Small intestine (tissue), 7 donors: ENCODE results near the gene PPP1R1A. TPM values are rescaled to one million over a fixed set of nuclear protein-coding genes. Genes with fewer than 3 reads are reported as not detected.

Source experiments
- DNase-seq, 2 donors: peaks; one replicate each; pipeline versions ENCODE4 v3.0.0 to v3.0.0-alpha.2; 2013
- FAIRE-seq: peaks from 2 replicates; lab custom pipeline; 2012; peaks lifted over from hg19 to GRCh38; lab: Jason Lieb, UNC
- H3K27ac ChIP-seq, 3 donors: one replicate each; pipeline ENCODE4 v1.5.1; 2013; ENCODE audit warnings: low read length in 2 of 3, mild to moderate bottlenecking in 2 of 3, control low read depth in 1 of 3, inconsistent platforms in 1 of 3, low read depth in 1 of 3, moderate library complexity in 1 of 3
- H3K27me3 ChIP-seq, 3 donors: one replicate each; pipeline ENCODE4 v1.6.1; 2013; ENCODE audit warnings: low read length in 3 of 3, inconsistent platforms in 1 of 3; ENCODE audit not compliant: control insufficient read depth in 3 of 3, insufficient read depth in 3 of 3
- H3K36me3 ChIP-seq, 3 donors: one replicate each; pipeline ENCODE4 v1.6.1; 2013; ENCODE audit warnings: low read length in 3 of 3, inconsistent platforms in 1 of 3, low read depth in 1 of 3, mild to moderate bottlenecking in 1 of 3, moderate library complexity in 1 of 3; ENCODE audit not compliant: control insufficient read depth in 3 of 3, insufficient read depth in 2 of 3
- H3K4me1 ChIP-seq, 3 donors: one replicate each; pipeline ENCODE4 v1.6.1; 2013; ENCODE audit warnings: low read length in 2 of 3, inconsistent platforms in 1 of 3, low read depth in 1 of 3, mild to moderate bottlenecking in 1 of 3, moderate library complexity in 1 of 3; ENCODE audit not compliant: control insufficient read depth in 3 of 3, insufficient read depth in 2 of 3
- H3K4me3 ChIP-seq, 3 donors: one replicate each; pipeline ENCODE4 v1.5.1; 2013; ENCODE audit warnings: low read length in 3 of 3, control low read depth in 1 of 3, inconsistent platforms in 1 of 3, low read depth in 1 of 3, mild to moderate bottlenecking in 1 of 3, moderate library complexity in 1 of 3
- H3K9me3 ChIP-seq, 2 donors: one replicate each; pipeline ENCODE4 v1.6.1; 2013; ENCODE audit warnings: low read depth in 1 of 2, low read length in 1 of 2; ENCODE audit not compliant: control insufficient read depth in 2 of 2, insufficient read depth in 1 of 2
- WGBS, 3 donors: extraction: QIAGEN DNeasy Blood & Tissue Kit; methylation state at CpG; one replicate each; pipeline ENCODE4 v1.1.7; 2013; 5-methylcytosine and 5-hydroxymethylcytosine counted together
- polyA plus RNA-seq, 4 donors: library from polyadenylated mRNA; stranded (reverse) in 3 of 4; unstranded in 1 of 4; fragments of 200-250 nt in 3 of 4; fragments of 120-200 nt in 1 of 4; gene quantifications; one replicate each; pipeline versions ENCODE4 v1.2.1 to v1.2.3, GENCODE V29; 2013
- donor health status: healthy with polysubstance abuse.
- donor health status: control.
- donor health status: control.
- donor health status: Bipolar disorder and iron deficiency.
- donor health status: healthy.

PPP1R1A gene
- polyA plus RNA-seq, 4 donors, result 3.0 to 15.8 (median 6.0) TPM

- peak in 1 of 2 donors; percentile 36 for DNase-seq
- Histone ChIP-seq H3K4me1 (peaks cover 0 to 3% (median 0%) of the 10 kb centered on the region in 3 donors), H3K27ac (no peak overlapping the region), H3K9me3 (no peaks in the 10 kb centered on the region), H3K4me3 (no peak overlapping the region), H3K27me3 (no peaks in the 10 kb centered on the region), H3K36me3 (peaks cover 0 to 29% (median 0%) of the 10 kb centered on the region in 3 donors)
- 59 to 73% (median 71%) methylated on average over 7 of the region's 7 CpGs for WGBS, 3 donors
- FAIRE-seq, result no peak
These were observed 9.7 kb downstream of the PPP1R1A start for GRCh38 chr12:54578778-54579177.

- 59 to 67% (median 59%) methylated on average over 5 of the region's 5 CpGs for whole genome bisulfite sequencing, 3 donors
- Histone ChIP-seq H3K9me3 (no peaks in the 10 kb centered on the region), H3K4me3 (no peak overlapping the region), H3K4me1 (no peaks in the 10 kb centered on the region), H3K27ac (no peak overlapping the region), H3K36me3 (peaks cover 0 to 4% (median 0%) of the 10 kb centered on the region in 3 donors), H3K27me3 (no peaks in the 10 kb centered on the region)
- no peak for FAIRE-seq
- DNase-seq, result no peak
These were observed 15.6 kb downstream of the PPP1R1A start for GRCh38 chr12:54572881-54573280.

- DNase-seq, result no peak
- Histone ChIP-seq H3K27ac (no peak overlapping the region), H3K4me3 (no peak overlapping the region), H3K4me1 (no peaks in the 10 kb centered on the region), H3K9me3 (no peaks in the 10 kb centered on the region), H3K27me3 (peaks cover 0 to under 1% (median 0%) of the 10 kb centered on the region in 3 donors), H3K36me3 (peaks cover 0 to 2% (median 0%) of the 10 kb centered on the region in 3 donors)
- 72 to 81% (median 75%) methylated on average over 10 of the region's 10 CpGs for WGBS, 3 donors
- no peak for FAIRE-seq
These were observed 17.0 kb downstream of the PPP1R1A start for GRCh38 chr12:54571193-54572188.

GRCh38 chr12:54569995-54570528, 18.4 kb downstream of the PPP1R1A start:
- peaks cover 0 to 1% (median 0%) of the 10 kb centered on the region in 3 donors for H3K36me3 ChIP-seq
- H3K27ac ChIP-seq, result no peak overlapping the region
- H3K9me3 ChIP-seq, result no peaks in the 10 kb centered on the region
- FAIRE-seq, result no peak
- 90 to 94% (median 93%) methylated on average over 4 of the region's 4 CpGs for WGBS, 3 donors
- H3K4me3 ChIP-seq, result no peak overlapping the region
- peaks cover 0 to 11% (median 0%) of the 10 kb centered on the region in 3 donors for H3K27me3 ChIP-seq
- DNase-seq, result no peak
- no peaks in the 10 kb centered on the region for H3K4me1 ChIP-seq

- FAIRE-seq (no peak), DNase-seq (no peak)
- Histone ChIP-seq H3K4me1 (no peaks in the 10 kb centered on the region), H3K9me3 (no peaks in the 10 kb centered on the region), H3K27me3 (peaks cover 0 to 16% (median 0%) of the 10 kb centered on the region in 3 donors), H3K27ac (no peak overlapping the region), H3K4me3 (no peak overlapping the region), H3K36me3 (no peaks in the 10 kb centered on the region)
- 83 to 89% (median 86%) methylated on average over 14 of the region's 14 CpGs for WGBS, 3 donors
These were observed 19.4 kb downstream of the PPP1R1A start for GRCh38 chr12:54569072-54569471.

- H3K27ac ChIP-seq, result no peak overlapping the region
- H3K9me3 ChIP-seq, result no peaks in the 10 kb centered on the region
- WGBS, 3 donors, result 77 to 88% (median 85%) methylated on average over 5 of the region's 5 CpGs
- FAIRE-seq (no peak), DNase-seq (no peak)
- no peak overlapping the region for H3K4me3 ChIP-seq
- H3K4me1 ChIP-seq, result no peaks in the 10 kb centered on the region
- H3K36me3 ChIP-seq, result no peaks in the 10 kb centered on the region
- peaks cover 0 to 16% (median 0%) of the 10 kb centered on the region in 3 donors for H3K27me3 ChIP-seq
These were observed 21.7 kb downstream of the PPP1R1A start for GRCh38 chr12:54566792-54567191.

- Histone ChIP-seq H3K27ac (no peak overlapping the region), H3K9me3 (no peaks in the 10 kb centered on the region), H3K27me3 (peaks cover 0 to 19% (median 0%) of the 10 kb centered on the region in 3 donors), H3K4me3 (no peak overlapping the region), H3K4me1 (no peaks in the 10 kb centered on the region), H3K36me3 (no peaks in the 10 kb centered on the region)
- 40 to 44% (median 42%) methylated on average over 3 of the region's 3 CpGs for WGBS, 3 donors
- no peak for FAIRE-seq
- DNase-seq, result no peak
These were observed 22.4 kb downstream of the PPP1R1A start for GRCh38 chr12:54565986-54566544.

- 49 to 65% (median 62%) methylated on average over 10 of the region's 10 CpGs for WGBS, 3 donors
- no peak for FAIRE-seq
- Histone ChIP-seq H3K9me3 (no peaks in the 10 kb centered on the region), H3K4me1 (peaks cover 0 to 4% (median 0%) of the 10 kb centered on the region in 3 donors), H3K27me3 (peaks cover 0 to 24% (median 0%) of the 10 kb centered on the region in 3 donors), H3K4me3 (no peak overlapping the region), H3K27ac (no peak overlapping the region), H3K36me3 (no peaks in the 10 kb centered on the region)
- DNase-seq, result no peak
These were observed 23.0 kb downstream of the PPP1R1A start for GRCh38 chr12:54565310-54565985.
